Vagina (tissue), 2 donors: Measurements from ENCODE around the gene TPCN2.

Experiments used
- POLR2A ChIP-seq, 2 donors: fragments of 450-650 bp; IDR thresholded peaks; one replicate each; pipeline ENCODE4 v1.6.1; 2017; ENCODE audit warnings: antibody characterized with exemption in 2 of 2, mild to moderate bottlenecking in 2 of 2, moderate library complexity in 2 of 2
- POLR2AphosphoS5 ChIP-seq, 2 donors: sonication (generic); formaldehyde crosslinking; IDR thresholded peaks; one replicate each; pipeline ENCODE4 v1.9.0; 2017; ENCODE audit warnings: antibody characterized with exemption in 2 of 2, mild to moderate bottlenecking in 2 of 2, low read depth in 1 of 2; ENCODE audit not compliant: insufficient read depth in 1 of 2
- TF ChIP-seq, protein P1 (sequence below), 3 experiments: fragments of 450-650 bp in 2 of 3; fragments of 200-600 bp in 1 of 3; sonication (generic) in 1 of 3; IDR thresholded peaks; one replicate each; pipeline ENCODE4 v1.5.1; 2017 to 2019; ENCODE audit warnings: antibody characterized with exemption in 3 of 3, mild to moderate bottlenecking in 2 of 3, moderate library complexity in 2 of 3

DNA sequence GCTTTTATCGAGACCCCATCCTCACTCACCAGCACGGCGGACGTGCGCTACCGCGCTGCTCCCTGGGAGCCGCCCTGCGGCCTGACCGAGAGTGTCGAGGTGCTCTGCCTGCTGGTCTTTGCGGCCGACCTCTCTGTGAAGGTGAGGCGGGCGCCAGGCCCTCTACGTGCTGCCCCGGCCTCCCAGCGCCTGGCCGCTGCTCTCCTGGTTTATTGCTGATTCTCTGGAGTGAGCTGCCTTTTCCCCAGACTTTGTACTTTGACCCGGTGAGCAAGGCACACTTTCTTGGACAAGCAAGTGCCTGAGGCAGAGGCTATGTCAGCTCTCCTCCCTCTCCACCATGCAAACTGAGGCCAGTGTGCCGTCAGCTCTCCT, 6.5 kb downstream of the TPCN2 start:
- no peak for TF ChIP-seq POLR2AphosphoS5 (IDR thresholded peaks at IDR 0.05; ENCODE audit: insufficient read depth in 1 of 2, low read depth in 1 of 2)
- TF ChIP-seq, protein P1, sequence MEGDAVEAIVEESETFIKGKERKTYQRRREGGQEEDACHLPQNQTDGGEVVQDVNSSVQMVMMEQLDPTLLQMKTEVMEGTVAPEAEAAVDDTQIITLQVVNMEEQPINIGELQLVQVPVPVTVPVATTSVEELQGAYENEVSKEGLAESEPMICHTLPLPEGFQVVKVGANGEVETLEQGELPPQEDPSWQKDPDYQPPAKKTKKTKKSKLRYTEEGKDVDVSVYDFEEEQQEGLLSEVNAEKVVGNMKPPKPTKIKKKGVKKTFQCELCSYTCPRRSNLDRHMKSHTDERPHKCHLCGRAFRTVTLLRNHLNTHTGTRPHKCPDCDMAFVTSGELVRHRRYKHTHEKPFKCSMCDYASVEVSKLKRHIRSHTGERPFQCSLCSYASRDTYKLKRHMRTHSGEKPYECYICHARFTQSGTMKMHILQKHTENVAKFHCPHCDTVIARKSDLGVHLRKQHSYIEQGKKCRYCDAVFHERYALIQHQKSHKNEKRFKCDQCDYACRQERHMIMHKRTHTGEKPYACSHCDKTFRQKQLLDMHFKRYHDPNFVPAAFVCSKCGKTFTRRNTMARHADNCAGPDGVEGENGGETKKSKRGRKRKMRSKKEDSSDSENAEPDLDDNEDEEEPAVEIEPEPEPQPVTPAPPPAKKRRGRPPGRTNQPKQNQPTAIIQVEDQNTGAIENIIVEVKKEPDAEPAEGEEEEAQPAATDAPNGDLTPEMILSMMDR (IDR thresholded peaks at IDR 0.05): no peak
- TF ChIP-seq POLR2A (IDR thresholded peaks at IDR 0.05): no peak
